Fibroblast of skin of left quadriceps (primary cell): ENCODE data around the gene COX17.
"Not testable (repeated sequence)": the region's sequence is repeated elsewhere in the genome, so short reads cannot be mapped to it uniquely, and the experiment has no call there.

Source experiments
- DNase-seq, 2 experiments: peaks; one replicate each; pipeline ENCODE4 v3.0.0-alpha.2; 2013; ENCODE audit warnings: low read depth in 2 of 2

Gene COX17, protein sequence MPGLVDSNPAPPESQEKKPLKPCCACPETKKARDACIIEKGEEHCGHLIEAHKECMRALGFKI

DNA sequence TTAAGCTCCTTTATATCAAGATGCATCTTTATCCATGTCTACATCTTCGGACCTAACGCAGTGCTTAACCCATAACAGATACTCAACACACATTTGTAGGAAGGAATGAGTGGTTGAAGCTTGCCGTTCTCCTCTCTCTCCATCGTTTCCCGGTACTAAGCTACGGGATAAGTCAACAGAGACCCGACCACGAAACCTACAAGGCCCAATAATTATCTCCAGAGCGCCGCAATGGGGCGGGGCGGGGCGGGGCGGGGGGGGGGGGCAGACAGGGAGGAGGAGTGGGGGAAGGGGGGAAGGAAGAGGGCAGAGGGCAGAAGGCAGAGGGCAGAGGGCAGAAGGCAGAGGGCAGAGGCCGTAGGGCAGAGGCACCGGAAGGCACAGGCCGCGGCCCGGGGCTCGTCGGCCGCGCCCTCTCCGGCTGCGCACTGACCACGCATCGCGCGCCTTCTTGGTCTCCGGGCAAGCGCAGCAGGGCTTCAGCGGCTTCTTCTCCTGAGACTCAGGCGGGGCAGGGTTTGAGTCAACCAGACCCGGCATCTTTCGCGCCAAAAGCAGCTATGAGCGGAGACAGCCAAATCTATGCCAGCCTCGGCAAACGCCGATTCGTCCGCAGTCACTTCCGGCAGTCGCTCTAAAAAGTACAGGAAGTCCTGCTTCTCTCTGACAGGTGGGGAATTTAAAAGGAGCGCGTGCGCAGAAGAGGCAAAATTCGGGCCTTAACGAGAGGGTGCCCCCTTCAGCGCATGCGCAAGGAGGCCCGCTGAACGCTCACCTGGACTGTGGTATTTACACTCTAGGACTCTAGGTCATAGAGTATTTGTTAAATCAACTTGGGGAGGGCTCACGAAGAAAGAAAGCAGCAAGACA lies at the start of gene COX17:
Gene COX17, minus strand, starts transcription at position 636 of the 870 bp plus-strand sequence. Its CDS starts 96 bp downstream, at position 540.
- DNase-seq, result peak; percentile 90 to 93

DNA sequence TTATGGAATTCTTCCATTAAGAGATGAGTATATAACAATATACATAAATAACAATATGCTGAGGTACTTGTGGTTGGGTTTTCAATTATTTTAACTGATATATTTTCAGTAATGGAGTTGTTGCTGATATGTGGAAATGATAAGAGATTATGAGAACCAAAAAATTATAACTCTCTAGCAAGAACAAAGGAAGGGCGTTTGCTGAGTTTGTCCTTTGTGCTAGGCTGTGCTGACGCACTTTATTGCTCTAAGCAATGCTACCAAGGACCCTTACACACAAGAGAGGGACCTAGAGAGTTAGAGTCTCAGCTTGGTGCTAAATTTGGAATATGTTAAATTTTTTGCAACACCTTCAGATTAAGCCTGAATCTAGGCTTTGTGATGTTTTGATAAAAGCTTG lies 49.7 kb upstream of the COX17 start:
- DNase-seq, result no peak

DNA sequence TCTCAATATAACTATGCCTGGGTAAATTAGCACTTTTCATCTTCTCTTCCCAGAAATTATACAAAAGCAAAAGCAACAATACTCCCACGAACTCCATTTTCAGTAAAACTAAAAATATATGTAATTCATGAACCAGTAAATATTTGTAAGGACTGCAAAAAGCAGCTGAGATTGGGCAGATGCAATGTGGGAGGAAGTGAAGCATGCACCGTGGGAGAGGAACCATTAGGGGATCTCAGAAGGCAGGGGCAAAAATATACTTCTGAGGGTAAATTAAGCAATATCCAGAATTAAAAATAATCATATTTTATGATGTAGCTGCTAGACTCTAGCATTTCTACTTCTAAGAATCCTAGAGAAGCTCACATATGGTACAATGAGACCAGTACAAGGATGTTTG lies 45.8 kb upstream of the COX17 start:
- DNase-seq, result no peak

DNA sequence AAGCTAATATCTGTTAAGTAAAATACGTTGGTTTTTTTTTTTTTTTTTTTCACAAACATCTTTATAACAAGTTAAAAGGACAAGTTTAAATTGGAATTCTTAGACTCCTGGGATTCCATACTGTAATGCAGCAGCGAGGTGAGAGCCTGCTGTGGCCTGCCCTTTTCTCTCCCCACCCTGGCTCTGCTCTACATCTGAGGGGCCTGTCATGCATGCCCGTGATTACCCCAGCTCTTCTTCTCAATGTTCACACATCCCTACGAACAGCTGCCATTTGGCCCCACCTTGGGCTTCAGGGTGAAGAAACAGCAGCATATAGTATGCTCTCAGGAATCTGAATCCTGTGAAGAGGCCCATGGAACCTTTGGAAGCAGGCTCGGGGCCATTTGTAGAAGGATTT lies 40.3 kb upstream of the COX17 start:
- DNase-seq, result no peak

DNA sequence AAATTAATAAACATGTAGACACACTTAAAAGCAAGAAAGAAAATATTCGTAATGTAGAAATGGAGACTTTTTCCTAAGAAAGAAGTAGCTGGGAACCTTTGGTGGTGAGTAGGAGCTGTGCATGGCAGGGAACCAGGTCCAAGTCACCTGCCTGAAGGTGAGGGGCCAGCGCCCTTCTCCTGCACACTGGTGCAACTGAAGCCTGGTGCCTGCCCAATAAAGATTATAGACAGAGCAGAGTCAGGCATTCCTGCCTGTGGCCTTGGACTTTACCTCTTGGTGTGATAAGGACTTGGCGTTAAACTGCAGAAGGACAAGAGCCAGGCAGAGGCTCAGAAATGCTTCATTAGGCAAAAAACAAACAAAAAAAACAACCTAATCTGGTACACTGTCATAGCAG lies 39.8 kb upstream of the COX17 start:
- no peak for DNase-seq

DNA sequence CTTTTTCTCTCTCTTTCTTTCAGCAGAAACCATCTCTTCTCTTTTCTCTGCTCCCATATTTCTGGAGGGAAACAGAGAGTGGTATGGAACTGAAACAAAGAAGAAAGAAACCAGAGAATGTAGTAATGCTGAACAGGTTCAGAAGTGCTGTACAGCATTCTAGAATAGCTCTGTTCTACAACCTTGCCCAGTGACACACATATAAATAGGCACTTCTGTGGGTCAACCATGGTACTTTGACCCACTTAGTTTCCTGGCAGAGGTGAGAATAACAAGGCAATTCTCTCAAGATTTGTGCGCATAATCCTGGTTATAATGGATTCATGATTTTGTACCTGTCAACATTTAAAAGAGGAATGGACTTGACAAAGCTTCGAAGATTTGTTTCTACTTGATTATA lies 37.9 kb upstream of the COX17 start:
- no peak for DNase-seq

DNA sequence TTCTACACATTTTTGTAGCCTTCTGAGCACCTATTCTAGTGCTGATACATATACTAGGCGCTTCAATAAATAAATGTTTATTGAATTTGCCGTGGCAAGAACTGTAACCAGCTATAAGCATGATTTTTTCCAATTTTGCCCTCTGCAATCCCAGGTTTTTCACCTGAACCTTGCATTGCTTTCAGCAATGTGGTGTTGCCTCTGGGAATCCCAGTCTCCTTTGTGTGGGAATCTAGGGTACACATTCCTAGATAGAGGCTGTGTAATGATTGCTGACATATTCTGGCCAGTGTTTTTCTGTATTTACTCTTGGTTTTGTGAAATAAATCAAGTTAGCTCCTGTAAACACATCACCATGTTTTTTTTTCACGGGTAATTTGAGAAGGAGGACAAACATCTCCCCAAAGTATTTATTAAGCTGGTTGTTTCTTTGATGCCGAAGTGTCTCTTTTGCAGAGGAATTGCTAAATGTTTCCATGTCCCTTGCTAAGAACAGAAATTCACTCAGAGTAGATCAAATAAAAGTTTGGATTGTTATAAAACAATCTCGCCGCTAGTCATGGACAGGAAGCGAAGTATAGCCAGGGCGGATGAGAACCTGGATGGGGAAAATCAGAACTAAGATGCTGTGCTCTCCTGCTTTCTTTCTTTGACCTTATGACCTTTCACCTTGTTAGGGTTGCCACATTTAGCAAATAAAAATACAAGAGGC lies 26.8 kb upstream of the COX17 start:
- no peak for DNase-seq

DNA sequence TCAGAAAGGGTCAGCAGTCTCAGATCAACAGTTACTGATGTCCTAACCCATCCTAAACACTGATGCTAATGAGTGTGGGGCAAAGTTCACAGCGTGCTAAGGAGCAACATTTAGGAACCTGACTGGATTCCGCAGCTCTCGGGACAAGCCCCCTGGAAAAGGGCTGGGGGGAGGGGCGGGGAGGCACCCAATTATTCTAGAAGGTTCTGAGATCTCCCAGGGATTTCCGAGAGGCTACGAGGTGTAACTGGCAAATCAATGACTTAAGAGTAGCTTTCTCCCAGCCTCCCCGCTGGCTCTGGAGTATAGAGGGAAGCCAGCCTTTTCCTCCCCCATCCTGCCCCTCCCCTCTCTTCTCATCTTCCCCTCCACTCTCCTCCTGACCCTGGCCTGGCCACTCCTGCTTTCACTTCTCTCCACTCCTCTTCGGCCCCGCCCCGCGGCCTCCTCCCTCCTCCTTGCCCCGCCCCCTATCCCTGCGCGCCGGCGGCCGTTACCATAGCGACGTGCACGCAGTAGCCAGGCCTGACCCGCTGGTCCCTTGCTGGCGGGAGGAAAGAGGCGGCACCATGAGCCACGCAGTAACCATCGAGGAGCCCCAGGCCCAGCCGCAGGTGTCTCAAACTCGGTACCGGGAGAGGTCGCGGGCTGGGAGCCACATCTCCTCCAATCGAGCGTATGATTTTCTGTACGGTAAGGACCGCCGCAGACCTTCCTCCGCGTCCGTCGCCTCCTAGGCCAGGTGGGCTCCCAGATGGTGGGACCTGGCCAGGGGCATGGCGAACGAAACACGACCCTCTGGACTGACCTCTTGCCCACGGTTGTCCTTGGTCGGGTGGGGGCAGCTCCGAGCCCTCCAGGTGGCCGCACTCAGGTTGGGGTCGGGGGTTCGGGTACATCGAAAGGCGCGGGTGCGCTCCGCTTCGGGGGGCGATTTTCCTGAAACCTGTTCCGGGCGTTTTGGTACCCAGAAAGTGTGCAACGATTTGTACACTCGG lies 25.6 kb upstream of the COX17 start, which contains the start of gene CFAP91:
Gene CFAP91, plus strand, starts transcription at position 493 of the 998 bp plus-strand sequence. Its CDS starts 77 bp downstream, at position 570.
- peak; percentile 63 to 68 for DNase-seq

DNA sequence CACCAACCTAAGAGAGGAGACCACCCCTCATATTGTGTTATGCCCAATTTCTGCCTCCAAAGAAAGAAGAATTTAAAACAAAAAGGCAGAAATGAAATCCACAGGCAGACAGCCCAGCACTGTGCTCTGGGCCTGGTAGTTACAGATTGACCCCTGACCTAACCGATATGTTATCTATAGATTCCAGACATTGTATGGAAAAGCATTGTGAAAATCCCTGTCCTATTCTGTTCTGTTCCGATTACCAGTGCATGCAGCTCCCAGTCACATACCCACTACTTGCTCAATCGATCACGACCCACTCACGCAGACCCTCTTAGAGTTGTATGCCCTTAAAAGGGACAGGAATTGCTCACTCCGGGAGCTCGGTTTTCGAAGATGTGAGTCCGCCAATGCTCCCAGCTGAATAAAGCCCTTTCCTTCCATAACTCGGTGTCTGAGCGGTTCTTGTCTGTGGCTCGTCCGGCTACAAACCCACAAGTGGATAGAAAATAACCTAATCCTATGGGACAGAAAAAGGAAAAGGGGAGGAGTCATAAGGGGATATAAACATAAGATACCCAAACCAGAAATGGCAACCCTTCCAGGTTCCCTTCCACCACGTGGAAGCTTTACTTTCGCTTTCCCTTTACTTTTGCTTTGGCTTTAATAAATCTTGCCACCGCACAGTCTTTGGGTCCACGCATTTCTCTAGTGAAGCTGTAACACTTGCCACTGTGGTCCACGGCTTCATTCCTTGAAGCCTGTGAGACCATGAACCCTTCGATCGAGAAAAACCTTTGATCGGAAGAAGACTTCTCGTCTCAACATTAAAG lies 23.9 kb upstream of the COX17 start:
- no peak for DNase-seq

DNA sequence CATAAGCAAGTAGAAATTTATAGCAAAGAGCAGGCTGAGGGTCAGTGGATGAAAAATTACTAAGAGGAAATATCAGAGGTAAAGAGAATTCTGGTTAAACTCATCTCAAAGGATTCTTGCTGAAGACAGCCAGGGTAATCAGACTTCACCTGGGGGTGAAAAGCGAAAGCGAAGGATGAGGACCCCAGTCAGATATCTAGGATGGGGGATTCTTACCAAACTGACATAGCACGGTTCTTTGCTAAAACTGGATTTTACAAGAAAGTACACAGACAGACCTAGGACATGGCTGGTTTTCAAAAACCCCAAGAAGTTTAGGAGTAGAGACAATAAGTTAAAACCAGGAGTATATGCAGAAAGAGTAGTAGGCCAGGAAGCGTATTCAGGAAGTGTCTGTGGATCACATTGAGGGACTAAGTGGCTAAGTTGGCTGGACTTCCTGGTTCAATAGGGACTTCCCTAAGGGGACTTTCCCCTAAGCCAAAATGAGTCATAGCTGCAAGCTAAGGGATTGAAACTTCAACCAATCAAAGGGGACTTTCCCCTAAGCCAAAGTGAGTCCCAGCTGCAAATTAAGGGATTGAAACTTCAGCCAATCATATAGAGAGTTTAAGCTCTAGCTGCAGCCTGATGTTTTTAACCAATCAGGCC lies 23.2 kb upstream of the COX17 start:
- DNase-seq, result no peak

DNA sequence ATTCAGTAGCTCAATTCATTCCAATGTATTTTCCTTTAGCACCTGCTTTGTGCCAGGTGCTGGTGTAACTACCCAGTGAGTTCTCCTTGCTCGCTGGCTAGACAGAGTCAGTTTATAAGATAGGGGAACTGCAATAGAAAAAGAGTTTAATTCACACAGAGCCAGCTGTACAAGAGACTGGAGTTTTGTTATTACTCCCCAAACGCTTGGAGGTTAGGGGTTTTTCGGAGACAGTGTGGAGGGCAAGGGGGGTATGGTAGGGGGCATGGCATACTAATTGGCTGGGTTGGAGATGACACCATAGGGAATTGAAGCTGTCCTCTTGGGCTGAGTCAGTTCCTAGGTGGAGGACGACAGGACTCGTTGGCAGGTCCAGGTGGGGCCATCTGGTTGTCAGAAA lies 20.2 kb upstream of the COX17 start:
- DNase-seq, result no peak

DNA sequence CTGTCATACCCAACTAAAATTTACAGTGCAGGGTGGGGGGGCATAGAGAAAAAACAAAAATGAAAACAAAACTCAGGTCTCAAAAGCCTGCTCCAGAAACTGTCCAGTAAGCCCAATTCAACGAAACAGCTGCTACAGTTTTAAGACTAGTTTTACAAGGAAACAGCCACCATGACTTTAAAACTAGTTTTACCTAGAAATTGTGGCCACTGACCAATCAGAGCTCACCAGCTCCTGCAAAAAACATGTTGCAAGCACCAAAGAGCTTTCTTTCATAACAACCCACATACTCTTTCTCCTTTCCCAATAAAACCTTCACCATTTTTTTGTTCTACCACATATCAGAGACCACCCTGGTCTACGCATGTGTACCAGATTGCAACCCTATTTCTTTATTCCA lies 18.3 kb upstream of the COX17 start:
- no peak for DNase-seq

DNA sequence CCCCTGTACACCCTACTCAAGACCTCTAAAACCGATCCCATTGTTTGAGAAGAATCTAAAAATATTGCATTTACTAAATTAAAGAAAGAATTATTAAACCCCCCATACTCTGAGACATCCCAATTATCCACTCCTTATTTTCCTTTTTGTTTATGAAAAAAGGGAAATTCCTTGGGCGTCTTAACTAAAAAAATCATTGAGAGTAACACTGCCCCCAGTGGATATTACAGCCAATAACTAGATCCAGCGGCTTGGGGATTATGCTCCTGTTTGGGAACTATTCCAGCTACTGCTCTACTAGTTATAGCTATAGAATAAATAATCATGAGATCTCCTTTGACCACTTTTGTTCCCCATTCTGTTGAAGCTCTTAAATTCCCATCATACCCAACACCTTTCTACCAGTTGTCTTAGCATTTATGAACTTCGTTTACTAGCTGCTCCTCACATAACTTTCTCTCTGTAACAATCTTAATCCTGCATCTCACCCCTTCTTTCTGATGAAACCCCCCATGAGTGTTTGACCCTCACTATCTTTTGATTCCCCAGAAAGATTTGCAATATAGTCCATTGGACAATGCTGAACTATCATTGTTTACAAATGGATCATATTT lies 12.9 kb upstream of the COX17 start:
- DNase-seq, result peak in 1 of 2 experiments; percentile 14

DNA sequence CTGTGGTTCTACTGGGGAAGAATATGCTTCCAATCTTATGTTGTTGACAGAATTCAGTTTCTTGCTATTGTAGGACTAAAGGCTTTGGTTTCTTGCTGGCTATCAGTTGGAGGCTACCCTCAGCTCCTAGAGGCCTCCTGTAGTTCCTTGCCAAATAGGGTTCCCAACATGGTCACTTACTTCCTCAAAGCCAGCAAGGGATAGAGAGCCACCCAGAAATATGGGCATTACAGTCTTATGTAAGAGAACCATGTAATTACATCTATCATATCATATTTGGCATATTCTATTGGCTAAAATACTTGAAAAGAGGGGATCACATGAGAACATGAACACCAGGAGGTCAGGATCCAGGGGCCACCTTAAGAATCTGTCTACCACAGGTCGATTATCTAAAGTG lies 6.2 kb upstream of the COX17 start:
- DNase-seq, result no peak

DNA sequence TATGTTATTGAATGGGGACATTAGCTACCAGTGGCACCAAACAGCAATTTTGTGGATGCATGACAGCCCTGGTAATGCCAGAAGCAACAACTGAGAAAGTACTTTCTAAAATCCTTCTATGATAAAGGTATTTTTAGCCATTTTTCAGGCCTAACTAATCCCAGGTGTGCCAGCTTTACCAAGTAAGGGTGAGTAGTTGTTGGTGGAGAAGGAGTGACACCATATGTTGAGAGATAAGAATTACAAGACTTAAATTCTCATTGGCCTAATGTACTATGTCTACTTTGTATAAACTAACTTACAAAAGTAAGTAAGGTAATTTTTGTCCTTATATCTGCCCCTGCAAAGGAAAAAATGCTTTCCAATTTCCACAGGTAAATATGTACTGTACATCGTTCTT lies 4.1 kb upstream of the COX17 start:
- DNase-seq, result peak; percentile 38 to 46

DNA sequence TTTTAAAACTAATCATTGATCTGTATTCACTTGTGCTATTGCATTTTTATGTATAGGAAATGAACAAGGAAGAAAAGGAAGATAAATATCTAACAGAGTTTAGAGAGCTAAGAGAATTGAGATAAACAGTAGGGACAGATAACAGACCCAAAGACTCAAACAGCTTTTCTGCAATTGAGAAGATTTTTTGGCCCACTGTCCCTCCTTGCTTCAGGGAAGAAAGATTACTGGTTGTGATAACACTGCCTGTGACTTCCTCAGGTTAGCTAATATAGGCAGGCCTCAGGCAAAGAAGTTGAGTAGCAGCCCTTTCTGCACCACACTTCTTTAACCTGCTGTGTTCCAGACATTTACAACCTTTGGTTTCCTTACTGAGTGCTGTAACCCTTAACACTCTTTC lies 2.7 kb upstream of the COX17 start:
- DNase-seq, result no peak

DNA sequence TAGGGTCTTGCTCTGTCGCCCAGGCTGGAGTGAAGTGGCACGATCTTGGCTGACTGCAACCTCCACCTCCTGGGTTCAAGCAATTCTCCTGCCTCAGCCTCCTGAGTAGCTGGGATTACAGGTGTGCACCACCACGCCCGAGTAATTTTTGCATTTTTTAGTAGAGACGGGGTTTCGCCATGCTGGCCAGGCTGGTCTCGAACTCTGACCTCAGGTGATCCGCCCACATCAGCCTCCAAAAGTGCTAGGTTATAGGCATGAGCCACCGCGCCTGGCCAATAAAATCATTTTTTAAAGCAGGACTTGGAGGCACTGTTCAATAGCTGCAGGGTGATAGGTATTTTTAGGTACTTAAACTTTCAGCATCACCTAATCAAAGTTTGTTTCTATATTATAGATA lies 1.0 kb upstream of the COX17 start:
- not testable (repeated sequence) for DNase-seq

DNA sequence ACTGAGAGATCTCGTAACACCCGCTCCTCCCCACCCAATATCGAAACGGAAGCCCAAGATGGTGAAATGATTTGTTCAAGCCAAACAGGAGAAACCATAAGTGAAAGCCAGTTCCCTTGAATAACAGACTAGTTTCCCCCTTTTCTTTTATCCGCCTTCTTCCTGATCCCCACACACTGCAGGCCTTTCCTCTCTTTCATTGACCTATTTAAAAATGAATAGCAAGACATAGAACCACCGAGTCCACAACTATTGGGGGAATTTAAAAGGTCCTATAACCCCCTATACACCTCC lies 382 bp upstream of the COX17 start:
- DNase-seq, result no peak

DNA sequence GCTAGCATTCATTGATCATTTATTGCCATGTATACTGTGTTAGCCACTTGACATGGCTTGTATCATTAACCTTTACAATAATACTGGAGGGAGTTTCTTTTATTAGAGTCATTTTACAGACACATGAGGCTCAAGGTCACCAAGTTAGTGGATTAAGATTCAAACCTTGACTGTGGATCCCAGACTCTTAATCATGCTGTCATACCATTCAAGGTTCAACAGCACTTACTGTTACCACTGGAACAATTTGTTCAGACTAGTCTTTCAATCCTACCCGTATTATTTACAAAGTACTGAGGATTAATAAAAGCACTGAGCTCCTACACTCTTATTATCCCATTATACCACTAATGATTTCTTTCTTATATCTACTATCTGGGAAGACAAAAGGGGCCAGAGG lies 1.2 kb downstream of the COX17 start:
- no peak for DNase-seq
